Embryonic facial prominence (tissue), 1 donor: ENCODE measurements around the gene BBIP1.
"Not testable (repeated sequence)": the region's sequence is repeated elsewhere in the genome, so short reads cannot be mapped to it uniquely, and the experiment has no call there.

Source experiments
- DNase-seq: peaks from one replicate; pipeline ENCODE4 v3.0.0-alpha.2; 2016; ENCODE audit errors: extremely low spot score

BBIP1 gene

GRCh38 chr10:110885932-110886674 is 32.9 kb downstream of the BBIP1 start:
- DNase-seq, result no peak

GRCh38 chr10:110883924-110884323 is 35.1 kb downstream of the BBIP1 start:
- no peak for DNase-seq

GRCh38 chr10:110881905-110882304 is 37.1 kb downstream of the BBIP1 start:
- DNase-seq, result no peak

- no peak for DNase-seq
Observed at GRCh38 chr10:110881247-110881646, 37.7 kb downstream of the BBIP1 start.

- no peak for DNase-seq
Observed at GRCh38 chr10:110880012-110880411, 39.0 kb downstream of the BBIP1 start.

GRCh38 chr10:110876788-110877187 is 42.2 kb downstream of the BBIP1 start:
- DNase-seq, result no peak

- DNase-seq, result no peak
Observed at GRCh38 chr10:110876000-110876399, 43.0 kb downstream of the BBIP1 start.

GRCh38 chr10:110873951-110874350 is 45.0 kb downstream of the BBIP1 start:
- DNase-seq, result no peak

GRCh38 chr10:110872984-110873923 is 45.7 kb downstream of the BBIP1 start:
- DNase-seq, result no peak

- DNase-seq, result peak; percentile 82
Observed at GRCh38 chr10:110872145-110872983, 46.6 kb downstream of the BBIP1 start.

GRCh38 chr10:110871298-110872084 is 47.5 kb downstream of the BBIP1 start, which contains the start of gene PDCD4:
PDCD4 (plus strand) TSS chr10:110871928; CDS start chr10:110876028, 4,100 bp downstream.
- peak; percentile 98 for DNase-seq

- DNase-seq, result no peak
Observed at GRCh38 chr10:110870823-110871297, 48.1 kb downstream of the BBIP1 start.

- DNase-seq, result no peak
Observed at GRCh38 chr10:110868981-110869380, 50.0 kb downstream of the BBIP1 start.

GRCh38 chr10:110867807-110868465 is 51.0 kb downstream of the BBIP1 start:
- no peak for DNase-seq

GRCh38 chr10:110867011-110867806 is 51.8 kb downstream of the BBIP1 start:
- not testable (repeated sequence) for DNase-seq

- no peak for DNase-seq
Observed at GRCh38 chr10:110865809-110866482, 53.0 kb downstream of the BBIP1 start.

GRCh38 chr10:110865186-110865808 is 53.7 kb downstream of the BBIP1 start:
- peak; percentile 70 for DNase-seq

- DNase-seq, result no peak
Observed at GRCh38 chr10:110864662-110865140, 54.3 kb downstream of the BBIP1 start.
